ENCODE measurements around the gene SPATA33. TPM values are rescaled to one million over a fixed set of nuclear protein-coding genes. Genes with fewer than 3 reads are reported as not detected.

The SPATA33 gene
- 1 to 10 TPM; 1.2 to 2.7 (median 2.1) TPM for total RNA-seq

DNA sequence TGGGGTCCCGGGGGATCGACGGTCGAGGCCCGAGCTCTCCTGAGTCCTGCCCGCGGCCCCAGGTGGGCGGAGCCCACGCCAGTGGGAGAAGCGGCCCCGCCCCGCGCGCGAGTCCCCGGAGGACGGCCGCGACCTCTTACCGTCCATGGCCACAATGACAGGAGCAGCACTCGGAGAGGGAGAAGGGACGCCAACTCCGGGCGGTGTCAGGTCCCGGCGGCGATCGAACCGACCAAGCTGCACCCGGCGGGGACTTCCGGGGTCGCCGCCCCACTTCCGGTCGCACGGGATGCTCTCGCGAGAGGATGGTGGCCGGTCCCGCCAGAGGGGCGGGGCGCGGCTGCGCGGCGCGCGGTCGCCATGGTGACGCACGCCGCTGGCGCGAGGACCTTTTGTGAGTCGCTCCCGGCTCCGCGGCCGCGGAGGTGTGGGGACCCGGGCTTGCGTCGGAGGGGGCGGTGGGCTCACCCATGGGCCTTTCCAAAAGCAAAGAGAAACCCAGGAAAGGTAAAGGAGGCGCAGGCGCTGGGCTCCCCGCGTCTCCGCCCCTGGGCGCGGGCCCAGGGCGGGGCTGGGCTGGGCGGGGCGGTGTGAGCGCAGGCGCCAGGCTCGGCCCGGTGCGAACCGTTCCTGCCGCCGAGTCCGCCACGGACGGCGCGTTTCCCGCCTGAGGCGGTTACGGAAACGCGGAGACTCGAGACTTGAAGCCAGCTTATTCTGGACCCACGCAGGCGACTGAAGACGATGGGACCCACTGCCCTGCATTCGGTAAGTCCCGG is at the start of gene SPATA33, which contains the start of gene CHMP1A:
SPATA33 (plus strand) TSS at position 395 of the 779 bp plus-strand sequence; CDS start at position 471, 76 bp downstream.
CHMP1A (minus strand) TSS at position 267 of the 779 bp plus-strand sequence; CDS start at position 147, 120 bp downstream.
- Histone ChIP-seq H3K4me3 (peak within 1 kb of the TSS; percentile 96 to 100 (median 99)), H3K27ac (peak within 1 kb of the TSS; percentile 86 to 91 (median 89)), H3K36me3 (no peaks in the 10 kb centered on the region), H3K9me3 (no peaks in the 10 kb centered on the region), H3K27me3 (no peaks in the 10 kb centered on the region), H3K4me1 (peaks cover 18 to 19% of the 10 kb centered on the region in 2 donors)
- DNase-seq, result peak; percentile 70 to 84
- in situ Hi-C loops (cut with MboI; ENCODE audit: low sequenced_read_pairs in 4 of 4) (no loop called here), intact Hi-C loops (cut with DNase I; ENCODE audit: low total_unique reads) (loop anchor here (1.0 to 10.0 kb wide), 4 partner anchors 29 to 413 kb away; partner anchors contain the start of genes CDK10, VPS9D1 and ZNF276)
- peak; percentile 98 for ATAC-seq
- TF ChIP-seq, protein P1, sequence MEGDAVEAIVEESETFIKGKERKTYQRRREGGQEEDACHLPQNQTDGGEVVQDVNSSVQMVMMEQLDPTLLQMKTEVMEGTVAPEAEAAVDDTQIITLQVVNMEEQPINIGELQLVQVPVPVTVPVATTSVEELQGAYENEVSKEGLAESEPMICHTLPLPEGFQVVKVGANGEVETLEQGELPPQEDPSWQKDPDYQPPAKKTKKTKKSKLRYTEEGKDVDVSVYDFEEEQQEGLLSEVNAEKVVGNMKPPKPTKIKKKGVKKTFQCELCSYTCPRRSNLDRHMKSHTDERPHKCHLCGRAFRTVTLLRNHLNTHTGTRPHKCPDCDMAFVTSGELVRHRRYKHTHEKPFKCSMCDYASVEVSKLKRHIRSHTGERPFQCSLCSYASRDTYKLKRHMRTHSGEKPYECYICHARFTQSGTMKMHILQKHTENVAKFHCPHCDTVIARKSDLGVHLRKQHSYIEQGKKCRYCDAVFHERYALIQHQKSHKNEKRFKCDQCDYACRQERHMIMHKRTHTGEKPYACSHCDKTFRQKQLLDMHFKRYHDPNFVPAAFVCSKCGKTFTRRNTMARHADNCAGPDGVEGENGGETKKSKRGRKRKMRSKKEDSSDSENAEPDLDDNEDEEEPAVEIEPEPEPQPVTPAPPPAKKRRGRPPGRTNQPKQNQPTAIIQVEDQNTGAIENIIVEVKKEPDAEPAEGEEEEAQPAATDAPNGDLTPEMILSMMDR (IDR thresholded peaks at IDR 0.05 in 4 of 5, conservative IDR thresholded peaks at IDR 0.05 in 1 of 5), result no peak
- TF ChIP-seq POLR2A (IDR thresholded peaks at IDR 0.05), result peak; percentile 54 to 78

DNA sequence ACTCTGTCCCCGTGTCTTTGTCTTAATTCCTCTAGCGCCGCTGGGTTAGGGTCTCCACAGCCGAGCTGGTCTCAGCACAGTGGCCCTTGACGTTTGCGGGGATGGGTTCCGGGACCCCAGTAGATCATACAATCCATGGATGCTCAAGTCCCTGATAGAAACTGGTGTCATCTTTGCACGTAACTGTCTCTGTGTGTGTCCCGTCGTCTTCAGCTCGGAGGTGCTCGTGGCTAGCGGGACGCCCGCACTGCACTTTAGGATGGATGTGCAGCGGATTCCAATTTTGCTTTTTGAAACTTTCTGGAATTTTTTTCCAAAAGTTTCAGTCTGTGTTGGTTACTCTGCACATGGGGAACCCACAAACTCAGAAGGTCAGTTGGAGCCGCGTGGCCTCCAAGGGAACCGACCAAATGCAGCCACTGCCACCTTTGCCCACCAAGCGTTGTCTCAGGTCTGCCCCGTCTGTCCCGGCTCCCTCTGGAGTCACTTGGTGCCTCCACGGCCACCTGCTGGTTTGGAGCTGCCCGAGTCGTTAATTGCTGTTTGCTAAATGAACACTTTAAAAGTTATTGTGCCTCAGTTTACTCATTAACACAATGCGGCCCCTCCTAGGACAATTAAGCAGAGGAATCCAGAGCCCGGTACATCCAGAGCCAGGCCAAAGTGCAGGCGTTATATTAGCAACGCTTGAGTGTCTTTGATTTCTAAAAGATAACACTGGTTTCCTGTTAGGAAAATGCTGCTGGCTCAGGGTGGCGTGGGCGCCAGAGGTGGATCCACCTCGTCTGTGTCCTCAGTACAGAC is 49.5 kb upstream of the SPATA33 start:
- H3K27ac ChIP-seq, result no peak overlapping the region
- H3K4me3 ChIP-seq, result no peak overlapping the region
- no peaks in the 10 kb centered on the region for H3K4me1 ChIP-seq
- DNase-seq, result no peak
- peaks cover 9 to 17% (median 12%) of the 10 kb centered on the region in 3 donors for H3K27me3 ChIP-seq
- TF ChIP-seq, protein P1 (IDR thresholded peaks at IDR 0.05 in 4 of 5, conservative IDR thresholded peaks at IDR 0.05 in 1 of 5), result no peak
- TF ChIP-seq POLR2A (IDR thresholded peaks at IDR 0.05), result no peak
- no peaks in the 10 kb centered on the region for H3K9me3 ChIP-seq
- intact Hi-C loops (cut with DNase I; ENCODE audit: low total_unique reads) (no loop called here), in situ Hi-C loops (cut with MboI; ENCODE audit: low sequenced_read_pairs in 4 of 4) (no loop called here)
- ATAC-seq, result no peak
- H3K36me3 ChIP-seq, result no peaks in the 10 kb centered on the region

DNA sequence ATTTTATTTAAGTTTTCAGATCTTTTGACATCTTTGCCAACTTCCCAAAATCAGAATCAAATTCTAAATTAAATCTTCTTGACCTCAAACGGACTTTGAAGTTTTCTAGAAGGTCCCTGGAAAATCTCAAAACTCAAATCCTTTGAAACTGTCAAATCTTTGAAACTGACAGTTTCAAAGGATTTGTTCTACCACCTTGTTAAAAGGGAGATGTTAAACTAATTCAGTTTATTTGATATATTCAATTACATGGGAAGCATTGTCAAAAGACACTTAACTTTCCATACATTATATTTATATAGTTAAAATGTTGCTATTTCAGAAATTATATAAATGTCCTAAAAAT is 47.6 kb upstream of the SPATA33 start:
- no peak overlapping the region for H3K4me3 ChIP-seq
- H3K4me1 ChIP-seq, result no peaks in the 10 kb centered on the region
- no peak overlapping the region for H3K27ac ChIP-seq
- DNase-seq (no peak), ATAC-seq (no peak)
- no peak for TF ChIP-seq POLR2A (IDR thresholded peaks at IDR 0.05)
- TF ChIP-seq, protein P1 (IDR thresholded peaks at IDR 0.05 in 4 of 5, conservative IDR thresholded peaks at IDR 0.05 in 1 of 5), result no peak
- in situ Hi-C loops (cut with MboI; ENCODE audit: low sequenced_read_pairs in 4 of 4) (no loop called here), intact Hi-C loops (cut with DNase I; ENCODE audit: low total_unique reads) (no loop called here)
- no peaks in the 10 kb centered on the region for H3K9me3 ChIP-seq
- no peaks in the 10 kb centered on the region for H3K36me3 ChIP-seq
- peaks cover 11 to 20% (median 15%) of the 10 kb centered on the region in 3 donors for H3K27me3 ChIP-seq

DNA sequence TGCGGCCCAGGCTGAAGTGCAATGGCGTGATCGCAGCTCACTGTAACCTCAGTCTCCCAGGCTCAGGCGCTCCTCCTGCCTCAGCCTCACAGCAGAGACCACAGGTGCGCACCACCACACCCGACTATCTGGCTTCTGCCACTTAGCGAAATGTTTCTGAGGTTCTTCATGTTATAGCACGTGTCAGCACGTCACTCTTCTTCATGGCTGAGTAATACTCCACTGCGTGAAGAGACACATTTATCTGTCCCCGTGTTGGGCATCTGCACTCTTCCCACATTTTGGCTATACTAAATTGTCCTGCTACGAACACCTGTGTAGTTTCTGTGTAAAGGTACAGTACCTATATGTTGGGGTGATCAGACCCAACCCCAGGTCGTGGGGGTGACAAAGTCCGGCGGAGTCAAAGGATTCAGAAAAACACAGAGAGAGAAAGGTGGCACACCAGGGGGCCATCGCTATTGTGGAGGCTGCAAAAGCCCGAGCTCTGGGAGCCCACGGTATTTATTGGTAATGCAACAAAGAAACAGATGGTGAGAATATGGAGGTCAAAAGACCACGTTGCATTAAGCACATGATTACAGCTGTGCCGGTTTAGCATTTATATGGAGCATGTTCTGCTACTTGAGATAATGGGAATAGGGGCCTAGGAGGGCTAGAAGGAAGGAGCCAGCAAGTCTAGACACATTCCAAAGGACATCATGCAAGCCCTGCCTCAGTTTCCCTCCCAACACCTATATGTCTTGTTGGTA is 45.0 kb upstream of the SPATA33 start:
- no peaks in the 10 kb centered on the region for H3K9me3 ChIP-seq
- ATAC-seq (no peak), DNase-seq (no peak)
- H3K4me3 ChIP-seq, result no peak overlapping the region
- no peak for TF ChIP-seq POLR2A (IDR thresholded peaks at IDR 0.05)
- TF ChIP-seq, protein P1 (IDR thresholded peaks at IDR 0.05 in 4 of 5, conservative IDR thresholded peaks at IDR 0.05 in 1 of 5), result no peak
- no peaks in the 10 kb centered on the region for H3K36me3 ChIP-seq
- in situ Hi-C loops (cut with MboI; ENCODE audit: low sequenced_read_pairs in 4 of 4) (no loop called here), intact Hi-C loops (cut with DNase I; ENCODE audit: low total_unique reads) (no loop called here)
- no peak overlapping the region for H3K27ac ChIP-seq
- H3K27me3 ChIP-seq, result peaks cover 11 to 30% (median 12%) of the 10 kb centered on the region in 3 donors
- no peaks in the 10 kb centered on the region for H3K4me1 ChIP-seq
